Superior temporal gyrus (tissue), 1 donor: ENCODE data around the gene KRTAP5-6.
A peak's percentile ranks its signal among the peaks of the same experiment; 100 is the strongest.
"Not testable (repeated sequence)": the region's sequence is repeated elsewhere in the genome, so short reads cannot be mapped to it uniquely, and the experiment has no call there.

Source experiments
- DNase-seq: peaks from one replicate; pipeline ENCODE4 v3.0.0-alpha.2; 2016; ENCODE audit errors: extremely low spot score

The KRTAP5-6 gene

GRCh38 chr11:1683904-1684572 is 13.0 kb upstream of the KRTAP5-6 start:
- not testable (repeated sequence) for DNase-seq

GRCh38 chr11:1684886-1685874 is 11.8 kb upstream of the KRTAP5-6 start:
- DNase-seq = not testable (repeated sequence)

- DNase-seq = not testable (repeated sequence)
Observed at GRCh38 chr11:1686220-1686619, 10.8 kb upstream of the KRTAP5-6 start.

GRCh38 chr11:1688336-1688947 is 8.6 kb upstream of the KRTAP5-6 start:
- not testable (repeated sequence) for DNase-seq

- DNase-seq = not testable (repeated sequence)
Observed at GRCh38 chr11:1689250-1690166, 7.5 kb upstream of the KRTAP5-6 start.

- DNase-seq = no peak
Observed at GRCh38 chr11:1690167-1691025, 6.6 kb upstream of the KRTAP5-6 start.

GRCh38 chr11:1691026-1691877 is 5.7 kb upstream of the KRTAP5-6 start:
- no peak for DNase-seq

GRCh38 chr11:1691878-1692707 is 4.9 kb upstream of the KRTAP5-6 start:
- DNase-seq = no peak

GRCh38 chr11:1692708-1693326 is 4.2 kb upstream of the KRTAP5-6 start:
- DNase-seq = no peak

- DNase-seq = peak; percentile 88
Observed at GRCh38 chr11:1693327-1694063, 3.5 kb upstream of the KRTAP5-6 start.

GRCh38 chr11:1694064-1694845 is 2.7 kb upstream of the KRTAP5-6 start:
- DNase-seq = peak; percentile 93

- no peak for DNase-seq
Observed at GRCh38 chr11:1694846-1695547, 2.0 kb upstream of the KRTAP5-6 start.

- DNase-seq = no peak
Observed at GRCh38 chr11:1695548-1696108, 1.4 kb upstream of the KRTAP5-6 start.

GRCh38 chr11:1699771-1700170 is 2.8 kb downstream of the KRTAP5-6 start:
- DNase-seq = no peak

GRCh38 chr11:1701091-1701807 is 4.3 kb downstream of the KRTAP5-6 start:
- DNase-seq = no peak
